ENCODE measurements around the gene SLC9A9.

GRCh38 chr3:143559296-143559695 is 289.0 kb downstream of the SLC9A9 start:
- no peak for TF ChIP-seq CTCF (IDR thresholded peaks at IDR 0.05)
- TF ChIP-seq EZH2phosphoT487 (IDR thresholded peaks at IDR 0.05), result no peak
- TF ChIP-seq EZH2 (IDR thresholded peaks at IDR 0.05), result no peak

All from neural progenitor cell (in vitro differentiated cells).